HCT116 (cell line): ENCODE results near the gene IGSF3. TPM values are rescaled to one million over a fixed set of nuclear protein-coding genes. Genes with fewer than 3 reads are reported as not detected.

Source experiments
- ATAC-seq: fragments of 200-7000 bp; cut with Tn5 transposase; 2 replicates; pipeline ENCODE4 v1.9.1; 2020; ENCODE audit warnings: mild to moderate bottlenecking, moderate library complexity
- BruUV-seq: library from RNA; stranded (reverse); fragments of 400-500 nt; replicated peaks from 2 replicates; lab custom pipeline; 2021; lab: Mats Ljungman, UMichigan
- CTCF ChIA-PET: fragments of 300-600 bp; sonication (Branson Sonifier 250); formaldehyde crosslinking; loops from one replicate; lab custom pipeline; 2021; ENCODE audit warnings: antibody characterized with exemption; lab: Charles Lee
- POLR2A ChIA-PET: fragments of 300-600, 350-600 bp; sonication (Branson Sonifier 250); formaldehyde crosslinking; loops from one replicate; lab custom pipeline; 2021; ENCODE audit warnings: antibody characterized with exemption; lab: Charles Lee
- RAD21 ChIA-PET, 2 experiments: fragments of 300-600 bp; sonication (Branson Sonifier 250); formaldehyde crosslinking; loops; one replicate each; lab custom pipeline; 2023; ENCODE audit warnings: low total read pairs in 2 of 2; ENCODE audit not compliant: uncharacterized antibody in 2 of 2, unreplicated experiment in 2 of 2, low non-redundant PET in 1 of 2; lab: Charles Lee
- DNase-seq: peaks from one replicate; pipeline ENCODE4 v3.0.0-alpha.2; 2010; ENCODE audit warnings: low read depth, low spot score
- H2AFZ ChIP-seq: fragments of 200-600 bp; shearing (Covaris generic), sonication (generic); 2 replicates; pipeline ENCODE4 v1.6.1; 2017; ENCODE audit warnings: low read depth, mixed run types, mixed read lengths, antibody characterized with exemption, low read length; ENCODE audit not compliant: poor library complexity, severe bottlenecking
- H3K27ac ChIP-seq: 2 replicates; pipeline ENCODE4 v1.5.1; 2012; ENCODE audit warnings: low read depth, low read length
- H3K27me3 ChIP-seq: fragments of 200-600 bp; sonication (generic); 2 replicates; pipeline ENCODE4 v1.6.1; 2016; ENCODE audit warnings: mixed run types, low read length, mixed read lengths; ENCODE audit not compliant: insufficient read depth
- H3K36me3 ChIP-seq, 2 experiments: fragments of 200-500 bp in 1 of 2; fragments of 200-600 bp in 1 of 2; sonication (Bioruptor generic) in 1 of 2; sonication (generic) in 1 of 2; 2 replicates each; pipeline versions ENCODE4 v1.5.1 to v1.6.1; 2014 to 2016; ENCODE audit warnings: low read length in 2 of 2, inconsistent platforms in 1 of 2, mixed read lengths in 1 of 2, mixed run types in 1 of 2; ENCODE audit not compliant: insufficient read depth in 2 of 2, control insufficient read depth in 1 of 2
- H3K4me1 ChIP-seq, 2 experiments: fragments of 200-600 bp in 1 of 2; sonication (generic) in 1 of 2; 2 replicates each; pipeline versions ENCODE4 v1.5.1 to v1.6.1; 2012 to 2017; ENCODE audit warnings: low read length in 2 of 2, inconsistent platforms in 1 of 2, mild to moderate bottlenecking in 1 of 2, mixed read lengths in 1 of 2, mixed run types in 1 of 2, moderate library complexity in 1 of 2; ENCODE audit not compliant: insufficient read depth in 2 of 2, control insufficient read depth in 1 of 2
- H3K4me2 ChIP-seq: fragments of 200-600 bp; sonication (generic); 2 replicates; pipeline ENCODE4 v1.6.1; 2017; ENCODE audit warnings: mixed run types, low read length, mixed read lengths
- H3K4me3 ChIP-seq, 2 experiments: fragments of 200-600 bp in 1 of 2; sonication (generic) in 1 of 2; replicated peaks in 1 of 2; 2 replicates each; pipeline ENCODE4 v1.5.1; 2011 to 2016; ENCODE audit warnings: low read length in 2 of 2, control low read depth in 1 of 2, low read depth in 1 of 2, mild to moderate bottlenecking in 1 of 2, mixed read lengths in 1 of 2, mixed run types in 1 of 2
- H3K79me2 ChIP-seq: fragments of 200-600 bp; sonication (generic); 2 replicates; pipeline ENCODE4 v1.6.1; 2017; ENCODE audit warnings: mild to moderate bottlenecking, mixed run types, low read length, moderate library complexity, mixed read lengths; ENCODE audit not compliant: insufficient read depth
- H3K9ac ChIP-seq: fragments of 200-600 bp; sonication (generic); 2 replicates; pipeline ENCODE4 v1.6.1; 2016; ENCODE audit warnings: low read length, mixed read lengths
- H3K9me2 ChIP-seq: fragments of 200-600 bp; sonication (generic), shearing (Covaris generic); 2 replicates; pipeline ENCODE4 v1.6.1; 2017; ENCODE audit warnings: mixed run types, mild to moderate bottlenecking, moderate library complexity; ENCODE audit not compliant: insufficient read depth
- H3K9me3 ChIP-seq, 2 experiments: fragments of 200-500 bp in 1 of 2; fragments of 200-600 bp in 1 of 2; sonication (Bioruptor generic) in 1 of 2; sonication (generic) in 1 of 2; 2 replicates each; pipeline ENCODE4 v1.6.1; 2014 to 2017; ENCODE audit warnings: low read length in 2 of 2, mixed read lengths in 2 of 2, inconsistent platforms in 1 of 2, low read depth in 1 of 2, mild to moderate bottlenecking in 1 of 2, mixed run types in 1 of 2, moderate library complexity in 1 of 2; ENCODE audit not compliant: control insufficient read depth in 1 of 2, insufficient read depth in 1 of 2
- H4K20me1 ChIP-seq: fragments of 200-600 bp; sonication (generic), shearing (Covaris generic); 2 replicates; pipeline ENCODE4 v1.6.1; 2017; ENCODE audit warnings: mixed run types, mild to moderate bottlenecking, moderate library complexity; ENCODE audit not compliant: insufficient read depth
- CEBPB ChIP-seq: IDR thresholded peaks from 2 replicates; pipeline ENCODE4 v1.6.1; 2012; ENCODE audit warnings: low read depth
- FOSL1 ChIP-seq: IDR thresholded peaks from 2 replicates; pipeline ENCODE4 v1.6.1; 2012; ENCODE audit warnings: low read depth
- JUND ChIP-seq: IDR thresholded peaks from 2 replicates; pipeline ENCODE4 v1.6.1; 2012
- POLR2A ChIP-seq: IDR thresholded peaks from 2 replicates; pipeline ENCODE4 v1.7.0; 2011; ENCODE audit warnings: borderline replicate concordance; ENCODE audit not compliant: insufficient read depth, insufficient read length; ENCODE audit errors: extremely low read depth
- POLR2AphosphoS5 ChIP-seq: IDR thresholded peaks from 2 replicates; pipeline ENCODE4 v1.6.1; 2011; ENCODE audit warnings: mild to moderate bottlenecking, low read depth, low read length, moderate library complexity
- SRF ChIP-seq: IDR thresholded peaks from 2 replicates; pipeline ENCODE4 v1.6.1; 2012; ENCODE audit warnings: low read depth
- YY1 ChIP-seq: IDR thresholded peaks from 2 replicates; pipeline ENCODE4 v1.6.1; 2011; ENCODE audit warnings: low read length, low read depth, moderate library complexity, mild to moderate bottlenecking; ENCODE audit not compliant: insufficient replicate concordance; ENCODE audit errors: extremely low read depth
- ZFX ChIP-seq: fragments of 450-650 bp; IDR thresholded peaks from 2 replicates; pipeline ENCODE4 v1.6.1; 2017
- intact Hi-C: fragments of 100-400 bp; cut with micrococcal nuclease; formaldehyde crosslinking; loops from 2 replicates; pipeline ENCODE4 v1.10.0; 2022
- total RNA-seq: library from RNA; stranded (reverse); gene quantifications from one replicate; pipeline ENCODE4 v1.2.1, GENCODE V29; 2021; ENCODE audit not compliant: unreplicated experiment
- TF ChIP-seq, protein P1 (sequence below), 3 experiments: fragments of 200-600 bp in 1 of 3; sonication (generic) in 1 of 3; IDR thresholded peaks in 2 of 3; conservative IDR thresholded peaks in 1 of 3; 2 replicates each; pipeline ENCODE4 v1.5.1; 2012 to 2017; ENCODE audit warnings: low read depth in 2 of 3, low read length in 2 of 3, antibody characterized with exemption in 1 of 3, borderline replicate concordance in 1 of 3, control low read depth in 1 of 3, mild to moderate bottlenecking in 1 of 3, mixed read lengths in 1 of 3, mixed run types in 1 of 3, moderate library complexity in 1 of 3; ENCODE audit not compliant: insufficient read depth in 1 of 3
- TF ChIP-seq, protein P2 (sequence below): IDR thresholded peaks from 2 replicates; pipeline ENCODE4 v1.6.1; 2012

IGSF3 gene
- total RNA-seq, 1 experiment from 2014 or later, result 18.6 TPM

DNA sequence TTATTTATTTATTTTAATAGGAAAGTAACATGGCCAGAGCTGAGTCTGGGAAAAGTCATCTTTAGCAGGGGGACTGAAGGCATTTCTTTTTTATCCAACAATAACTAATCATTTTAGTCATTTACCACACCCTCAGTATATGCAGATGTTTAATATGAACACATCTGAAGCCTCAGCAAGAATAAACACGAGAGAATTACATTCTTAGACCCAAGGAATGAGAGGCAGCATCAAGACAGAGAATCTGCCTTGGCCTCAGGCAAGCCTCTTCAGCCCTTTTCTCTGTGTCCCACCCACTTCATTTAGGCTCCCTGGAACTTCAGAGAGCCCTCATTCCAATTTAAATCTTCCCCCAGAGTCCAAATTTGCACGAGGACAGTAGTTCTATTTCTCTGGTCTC, 17.0 kb upstream of the IGSF3 start:
- ChIA-PET RAD21 (no interaction called here), CTCF (no interaction called here), POLR2A (no interaction called here)
- DNase-seq (no peak), ATAC-seq (no peak)
- TF ChIP-seq SRF (no peak), ZFX (no peak), CEBPB (no peak), YY1 (no peak), FOSL1 (no peak), POLR2AphosphoS5 (no peak), JUND (no peak), POLR2A (no peak)
- TF ChIP-seq, protein P1, sequence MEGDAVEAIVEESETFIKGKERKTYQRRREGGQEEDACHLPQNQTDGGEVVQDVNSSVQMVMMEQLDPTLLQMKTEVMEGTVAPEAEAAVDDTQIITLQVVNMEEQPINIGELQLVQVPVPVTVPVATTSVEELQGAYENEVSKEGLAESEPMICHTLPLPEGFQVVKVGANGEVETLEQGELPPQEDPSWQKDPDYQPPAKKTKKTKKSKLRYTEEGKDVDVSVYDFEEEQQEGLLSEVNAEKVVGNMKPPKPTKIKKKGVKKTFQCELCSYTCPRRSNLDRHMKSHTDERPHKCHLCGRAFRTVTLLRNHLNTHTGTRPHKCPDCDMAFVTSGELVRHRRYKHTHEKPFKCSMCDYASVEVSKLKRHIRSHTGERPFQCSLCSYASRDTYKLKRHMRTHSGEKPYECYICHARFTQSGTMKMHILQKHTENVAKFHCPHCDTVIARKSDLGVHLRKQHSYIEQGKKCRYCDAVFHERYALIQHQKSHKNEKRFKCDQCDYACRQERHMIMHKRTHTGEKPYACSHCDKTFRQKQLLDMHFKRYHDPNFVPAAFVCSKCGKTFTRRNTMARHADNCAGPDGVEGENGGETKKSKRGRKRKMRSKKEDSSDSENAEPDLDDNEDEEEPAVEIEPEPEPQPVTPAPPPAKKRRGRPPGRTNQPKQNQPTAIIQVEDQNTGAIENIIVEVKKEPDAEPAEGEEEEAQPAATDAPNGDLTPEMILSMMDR (IDR thresholded peaks at IDR 0.05 in 2 of 3, conservative IDR thresholded peaks at IDR 0.05 in 1 of 3; ENCODE audit: borderline replicate concordance in 1 of 3, insufficient read depth in 1 of 3, low read depth in 2 of 3, low read length in 2 of 3), result no peak
- TF ChIP-seq, protein P2, sequence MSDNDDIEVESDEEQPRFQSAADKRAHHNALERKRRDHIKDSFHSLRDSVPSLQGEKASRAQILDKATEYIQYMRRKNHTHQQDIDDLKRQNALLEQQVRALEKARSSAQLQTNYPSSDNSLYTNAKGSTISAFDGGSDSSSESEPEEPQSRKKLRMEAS, result no peak
- H3K9ac ChIP-seq, result no peak overlapping the region
- H3K36me3 ChIP-seq, result no peaks in the 10 kb centered on the region
- BruUV-seq, result no TSS peak
- no peak overlapping the region for H3K4me2 ChIP-seq
- no peaks in the 10 kb centered on the region for H4K20me1 ChIP-seq
- intact Hi-C loops, result no loop called here
- no peaks in the 10 kb centered on the region for H3K27me3 ChIP-seq
- no peak overlapping the region for H3K27ac ChIP-seq
- H3K9me3 ChIP-seq, result no peaks in the 10 kb centered on the region
- no peaks in the 10 kb centered on the region for H3K79me2 ChIP-seq
- H3K4me1 ChIP-seq, result peaks cover 6 to 9% of the 10 kb centered on the region in 2 experiments; a peak in 3 of 4 replicates
- H3K9me2 ChIP-seq, result no peaks in the 10 kb centered on the region
- no peak overlapping the region for H2AFZ ChIP-seq
- no peak overlapping the region for H3K4me3 ChIP-seq
